GM20431 (cell line): ENCODE results near the gene GPR146.
"Not testable (repeated sequence)": the region's sequence is repeated elsewhere in the genome, so short reads cannot be mapped to it uniquely, and the experiment has no call there.

Source experiments
- in situ Hi-C: fragments of 300-500 bp; cut with MseI, MboI; formaldehyde crosslinking; loops from one replicate; pipeline ENCODE4 v1.15.0; 2020; ENCODE audit warnings: low sequenced_read_pairs; ENCODE audit not compliant: unreplicated experiment

GPR146 gene

DNA sequence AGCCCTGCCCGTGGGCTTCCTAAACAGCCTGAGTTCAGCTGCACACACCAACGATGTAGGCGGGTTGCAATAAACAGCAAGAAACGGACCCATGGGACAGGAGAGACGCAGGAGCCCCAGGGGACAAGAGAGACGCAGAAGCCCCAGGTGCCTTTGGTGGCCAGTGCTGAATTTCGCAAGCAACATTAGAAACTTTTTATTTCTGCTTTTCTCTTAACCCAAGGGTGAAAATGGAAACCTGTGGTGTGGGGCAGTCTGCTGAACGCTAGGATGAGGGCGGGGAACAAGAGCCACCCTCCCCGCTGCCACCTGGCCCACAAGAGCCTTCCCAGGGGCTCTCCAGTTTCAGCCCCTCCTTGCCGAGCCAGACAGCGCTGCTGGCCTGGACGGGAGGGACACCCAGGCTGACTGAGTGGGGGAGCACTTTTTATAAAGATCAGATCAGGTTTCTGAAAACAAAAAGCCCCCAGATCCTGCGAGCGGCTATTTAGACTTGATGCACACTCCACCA is 20.0 kb upstream of the GPR146 start:
- in situ Hi-C loops: no loop called here

DNA sequence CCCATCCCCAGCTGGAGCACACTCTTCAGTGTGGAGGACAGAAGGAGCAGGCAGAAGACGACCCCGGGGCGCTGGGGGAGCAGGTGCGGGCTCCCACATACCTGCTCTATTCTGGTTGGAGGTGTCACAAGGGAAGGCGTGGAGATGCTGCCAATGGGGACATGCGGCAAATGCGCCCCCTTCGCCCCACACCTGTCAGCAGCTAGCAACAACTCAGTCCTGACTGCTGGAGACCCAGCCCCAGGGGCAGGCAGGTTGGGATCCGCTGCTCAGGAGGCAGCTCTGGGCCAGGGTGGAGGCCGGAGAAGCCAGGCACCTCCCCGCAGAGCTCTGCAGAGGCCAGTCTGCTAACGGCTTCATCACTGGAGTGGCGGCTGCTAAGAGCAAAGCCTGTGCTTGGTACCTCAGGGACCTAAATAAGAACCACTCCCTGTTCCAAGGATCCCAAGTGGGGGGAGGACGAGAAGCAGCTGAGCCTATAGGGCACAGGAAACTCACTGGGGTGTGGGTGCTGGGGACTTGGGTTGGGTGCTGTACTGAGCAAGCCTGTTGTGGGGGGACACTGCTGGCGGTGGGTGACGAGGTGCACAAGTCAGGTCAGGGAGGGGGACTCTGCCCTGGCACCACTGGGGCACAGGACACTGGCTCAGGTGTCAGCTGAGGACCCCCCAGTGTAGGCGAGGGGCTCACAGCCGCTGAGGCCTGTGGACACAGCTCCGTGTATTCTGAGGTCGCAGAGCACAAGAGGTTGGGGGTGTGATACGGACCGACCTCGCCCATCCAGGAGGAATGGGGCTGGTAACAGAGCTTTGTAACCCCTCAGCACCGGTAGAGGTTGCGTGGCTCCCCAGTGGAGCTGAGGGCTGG is 19.2 kb upstream of the GPR146 start:
- in situ Hi-C loops: no loop called here

- in situ Hi-C loops: no loop called here
Observed at GRCh38 chr7:1025743-1026581, 18.4 kb upstream of the GPR146 start.

GRCh38 chr7:1026721-1027161 is 17.6 kb upstream of the GPR146 start:
- in situ Hi-C loops: no loop called here

GRCh38 chr7:1027242-1028043 is 16.9 kb upstream of the GPR146 start:
- in situ Hi-C loops: no loop called here

- in situ Hi-C loops: no loop called here
Observed at GRCh38 chr7:1028044-1028770, 16.1 kb upstream of the GPR146 start.

GRCh38 chr7:1028775-1029636 is 15.3 kb upstream of the GPR146 start:
- in situ Hi-C loops: no loop called here

DNA sequence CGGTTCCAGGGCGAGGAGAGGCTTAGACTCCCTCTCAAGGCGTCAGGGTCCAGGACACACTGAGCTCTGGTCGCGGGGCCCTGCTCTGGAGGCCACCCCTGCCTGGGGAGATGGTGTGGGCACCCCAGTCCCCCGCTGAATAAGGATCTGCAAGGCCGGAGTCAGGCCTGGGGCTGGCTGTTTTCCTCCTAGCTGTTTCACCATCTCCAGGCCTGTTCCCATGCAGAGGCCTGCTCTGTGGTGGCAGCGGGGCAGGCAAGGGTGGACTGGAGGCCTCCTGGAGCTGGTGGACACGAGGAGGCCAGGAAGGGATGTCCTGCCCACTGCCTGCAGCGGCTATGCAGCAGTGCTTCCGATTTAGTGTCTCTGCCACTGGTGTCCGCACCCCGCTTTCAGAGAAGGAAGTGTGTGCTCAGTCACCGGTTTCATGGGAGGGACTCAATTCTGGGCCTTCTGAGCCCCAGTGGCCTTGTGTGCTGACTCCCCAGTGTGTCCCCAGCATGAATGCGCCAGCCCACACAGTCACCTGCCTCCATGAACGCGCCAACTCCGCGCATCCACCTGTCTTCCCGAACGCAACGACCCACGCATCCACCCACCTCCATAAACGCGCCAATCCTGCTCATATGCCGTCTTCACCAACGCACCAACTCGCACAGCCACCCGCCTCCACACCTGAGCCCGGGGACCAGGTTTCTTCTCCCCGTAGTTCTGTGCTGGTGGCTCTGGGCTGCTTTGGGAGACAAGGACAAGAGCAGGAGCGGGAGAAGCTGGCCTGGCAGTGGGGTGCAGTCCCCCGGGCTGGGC is 14.5 kb upstream of the GPR146 start:
- in situ Hi-C loops: no loop called here

DNA sequence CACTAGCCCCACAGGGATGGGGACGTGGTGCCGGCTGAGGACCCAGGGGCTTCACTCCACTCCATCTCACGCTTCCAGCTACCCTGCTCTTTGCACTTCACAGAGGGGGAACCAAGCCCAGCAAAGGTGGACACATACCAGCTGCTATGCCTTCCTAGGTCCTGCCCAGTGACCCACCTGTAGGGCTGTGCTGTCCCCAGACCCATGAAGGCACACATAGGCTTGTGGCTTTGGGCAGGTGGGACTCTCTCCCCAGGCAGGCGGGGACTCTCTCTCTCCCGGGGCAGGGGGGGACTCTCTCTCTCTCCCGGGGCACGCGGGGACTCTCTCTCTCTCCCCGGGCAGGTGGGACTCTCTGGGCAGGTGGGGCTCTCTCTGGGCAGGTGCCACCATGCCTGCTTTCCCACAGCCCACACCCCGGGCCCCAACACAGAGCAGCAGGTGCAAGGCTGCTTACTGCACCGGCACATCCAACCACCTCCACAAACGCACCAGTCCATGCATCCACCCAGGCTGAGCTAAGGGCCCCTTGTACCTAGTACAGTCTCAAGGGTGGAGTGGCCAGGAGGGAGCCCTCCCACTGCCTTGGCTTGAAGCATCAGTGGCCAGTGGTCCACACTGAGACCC is 13.8 kb upstream of the GPR146 start:
- in situ Hi-C loops: no loop called here

DNA sequence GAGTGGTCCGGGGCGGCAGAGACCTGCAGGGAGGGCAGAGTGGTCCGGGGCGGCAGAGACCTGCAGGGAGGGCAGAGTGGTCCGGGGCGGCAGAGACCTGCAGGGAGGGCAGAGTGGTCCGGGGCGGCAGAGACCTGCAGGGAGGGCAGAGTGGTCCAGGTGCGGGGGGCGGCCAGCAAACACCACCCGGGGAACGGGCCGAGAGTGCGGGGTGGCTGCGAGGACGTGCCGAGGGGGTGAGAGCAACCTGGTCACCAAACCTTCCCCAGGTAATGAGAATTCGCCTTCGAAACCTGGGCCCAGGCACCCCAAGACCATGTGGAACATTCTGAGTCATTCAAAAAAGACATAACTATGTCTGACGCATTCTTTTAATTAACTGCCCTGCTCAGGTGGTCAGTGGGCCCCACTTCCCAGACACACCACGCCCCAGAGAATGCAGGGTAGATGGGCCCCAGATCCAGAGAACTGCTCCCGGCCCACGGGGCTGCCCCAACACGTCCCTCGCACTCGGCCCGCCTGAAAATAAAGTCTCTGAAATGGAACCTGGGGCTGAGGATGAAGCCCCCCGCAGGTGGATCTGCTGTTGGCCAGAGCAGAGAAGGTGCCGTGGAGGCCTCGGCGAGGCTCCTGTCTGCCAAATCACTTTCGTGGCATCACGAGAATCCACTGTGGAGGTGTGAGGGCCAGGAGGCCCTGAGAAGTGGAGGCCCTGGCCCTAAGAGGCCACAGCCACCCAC is 12.5 kb upstream of the GPR146 start:
- in situ Hi-C loops: no loop called here

DNA sequence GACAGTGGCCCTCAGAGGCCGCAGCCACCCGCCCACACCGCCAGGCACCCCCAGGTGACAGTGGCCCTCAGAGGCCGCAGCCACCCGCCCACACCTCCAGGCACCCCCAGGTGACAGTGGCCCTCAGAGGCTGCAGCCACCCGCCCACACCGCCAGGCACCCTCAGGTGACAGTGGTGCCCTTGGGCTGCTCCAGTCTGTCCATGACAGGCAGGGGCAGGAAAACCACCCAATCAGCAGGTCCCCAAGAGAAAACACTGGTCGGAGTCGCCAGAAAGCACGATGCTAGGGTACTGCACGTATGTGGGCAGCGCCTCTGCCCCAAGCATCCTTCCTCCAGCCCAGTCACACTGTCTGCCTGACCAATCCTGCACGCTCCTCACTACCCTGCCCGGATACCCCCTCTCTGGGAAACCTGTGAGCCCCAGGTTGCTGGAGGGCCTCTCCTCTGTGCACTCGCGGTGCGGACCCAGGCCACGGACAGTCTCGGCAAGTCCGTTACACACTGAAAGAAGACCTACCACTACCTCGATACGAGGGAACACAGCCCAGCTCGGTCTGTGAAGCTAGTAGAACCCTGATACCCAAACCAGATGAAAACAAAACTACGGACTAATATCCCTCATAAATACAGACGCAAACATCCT is 11.7 kb upstream of the GPR146 start:
- in situ Hi-C loops: no loop called here

GRCh38 chr7:1033546-1034145 is 10.7 kb upstream of the GPR146 start:
- in situ Hi-C loops: no loop called here

GRCh38 chr7:1034769-1035168 is 9.6 kb upstream of the GPR146 start:
- in situ Hi-C loops: not testable (repeated sequence)

DNA sequence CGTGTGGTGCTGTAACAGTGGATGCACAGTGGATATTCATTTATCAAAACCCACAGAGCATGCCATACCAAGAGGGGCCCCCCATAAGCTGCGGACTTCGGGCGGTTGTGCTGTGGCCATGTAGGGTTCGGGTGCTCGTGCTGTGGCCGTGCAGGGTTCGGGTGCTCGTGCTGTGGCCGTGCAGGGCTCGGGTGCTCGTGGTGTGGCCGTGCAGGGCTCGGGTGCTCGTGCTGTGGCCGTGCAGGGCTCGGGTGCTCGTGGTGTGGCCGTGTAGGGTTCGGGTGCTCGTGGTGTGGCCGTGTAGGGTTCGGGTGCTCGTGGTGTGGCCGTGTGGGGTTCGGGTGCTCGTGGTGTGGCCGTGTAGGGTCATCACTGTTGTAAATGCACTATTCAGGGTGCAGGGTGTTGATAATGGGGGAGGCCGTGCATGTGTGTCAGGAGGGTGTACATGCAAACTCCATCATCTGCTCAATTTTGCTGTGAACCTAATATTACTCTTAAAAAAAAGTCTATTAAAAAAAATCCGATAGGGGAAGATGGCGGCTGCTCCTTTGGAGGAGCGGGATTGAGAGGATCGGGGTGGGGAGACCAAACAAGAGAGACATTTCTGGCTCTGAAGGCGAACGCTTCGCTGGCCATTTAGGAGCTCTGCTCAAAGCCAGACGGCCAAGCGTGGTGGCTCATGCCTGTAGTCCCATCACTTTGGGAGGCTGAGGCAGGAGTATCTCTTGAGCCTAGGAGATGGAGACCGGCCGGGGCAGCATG is 8.0 kb upstream of the GPR146 start:
- in situ Hi-C loops: not testable (repeated sequence)

GRCh38 chr7:1040233-1040632 is 4.1 kb upstream of the GPR146 start:
- in situ Hi-C loops: not testable (repeated sequence)
